ENCODE results near the gene RPL19.

Gene RPL19

DNA sequence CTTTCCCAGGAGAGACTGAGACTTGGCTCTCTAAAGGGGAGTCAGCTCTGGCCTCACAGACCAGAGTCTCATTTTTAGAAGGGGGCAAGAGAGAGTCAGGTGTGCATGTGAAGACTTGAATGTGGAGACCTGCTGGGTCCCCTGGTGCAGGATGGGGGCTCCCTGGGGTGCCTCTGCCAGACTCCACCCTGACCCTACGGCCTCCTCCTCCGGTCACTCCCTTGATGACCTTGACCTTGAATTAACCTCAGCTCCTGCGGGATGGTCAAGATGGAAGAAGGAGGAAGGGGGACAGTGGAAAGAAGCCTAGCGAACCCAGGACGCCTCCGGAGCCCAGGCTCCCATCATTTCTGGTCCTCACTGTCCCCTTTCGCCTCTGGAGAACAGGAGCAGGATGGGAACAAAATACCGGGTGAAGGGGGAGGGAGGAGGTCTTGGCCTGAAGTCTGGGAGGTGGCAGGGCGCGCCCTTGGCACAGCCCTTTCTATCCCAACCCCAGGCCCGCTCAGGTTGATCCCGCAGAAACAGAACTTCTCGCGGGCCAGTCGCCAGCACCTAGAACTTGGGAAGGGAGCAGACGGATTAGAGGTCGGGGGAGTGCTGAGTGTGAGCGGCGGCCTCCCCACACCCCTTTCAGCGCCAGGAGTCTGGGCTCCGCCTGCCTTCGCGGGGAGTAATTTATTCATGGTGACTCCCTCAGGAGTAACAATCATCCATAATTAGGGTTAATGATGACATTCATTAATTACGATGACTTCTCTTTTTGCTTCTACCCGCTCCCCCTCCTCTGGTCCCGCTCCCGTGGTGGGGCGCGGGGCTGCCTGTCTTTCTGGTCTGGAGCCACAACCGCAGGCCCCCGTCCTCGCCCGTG, 24.1 kb downstream of the RPL19 start:
- DNase-seq (ENCODE audit: low spot score) = no peak

DNA sequence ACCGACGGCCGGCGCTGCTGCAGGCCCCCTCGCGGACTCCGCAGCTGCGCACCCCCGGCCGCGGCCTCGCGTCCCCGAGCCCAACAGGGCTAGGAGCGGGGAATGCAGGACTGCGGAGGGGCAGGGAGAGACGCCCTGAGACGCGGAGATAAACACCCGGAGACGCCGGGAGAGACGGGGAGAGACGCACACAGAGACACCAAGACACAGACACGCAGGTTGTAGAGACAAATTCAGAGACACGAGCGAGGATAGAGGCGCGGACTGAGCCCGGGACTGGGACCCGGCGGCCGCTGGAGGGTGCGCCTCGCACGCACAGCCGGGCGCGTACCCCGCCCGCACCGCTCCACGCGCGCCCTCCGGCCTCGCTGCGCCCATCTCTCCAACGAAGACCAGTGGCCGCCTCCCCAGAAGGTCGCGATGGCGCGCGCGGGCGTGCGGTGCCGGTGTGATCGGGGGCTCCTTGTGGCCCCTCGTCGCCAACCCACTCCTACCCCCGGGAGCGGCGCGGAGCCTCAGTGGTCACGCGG, 24.8 kb downstream of the RPL19 start:
- no peak for DNase-seq (ENCODE audit: low spot score)

DNA sequence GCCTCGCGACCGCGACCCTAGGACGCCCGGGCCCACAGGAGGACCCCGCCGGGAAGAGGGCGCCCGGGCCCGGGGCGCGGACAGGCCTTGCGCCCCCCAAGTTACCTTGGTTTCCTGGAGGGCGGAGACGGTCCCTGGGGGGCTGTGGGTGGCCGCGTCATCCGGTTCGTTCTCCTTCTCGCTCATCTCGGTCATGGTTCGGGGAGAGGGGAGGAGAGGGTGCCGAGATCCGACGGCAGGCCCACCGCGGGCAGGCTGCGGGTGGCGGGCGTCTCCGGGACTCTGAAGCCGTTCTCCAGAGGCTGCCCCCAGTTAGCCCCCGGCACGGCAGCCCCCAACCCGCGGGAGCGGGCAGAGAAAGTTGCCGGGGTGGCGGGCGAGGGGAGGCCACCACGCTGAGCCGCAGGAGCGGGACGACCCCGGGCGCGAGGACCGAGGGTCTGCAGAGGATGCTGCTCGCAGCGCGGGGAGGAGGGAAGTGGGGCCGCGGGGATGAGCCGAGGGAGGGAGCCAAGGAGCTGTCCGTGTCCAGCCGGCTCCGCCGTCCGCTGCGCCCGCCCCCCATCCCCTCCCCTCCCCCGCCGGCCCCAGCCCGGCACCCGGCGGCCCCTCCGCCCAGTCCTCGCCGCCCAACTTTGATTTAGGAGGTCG, 25.4 kb downstream of the RPL19 start, which contains the start of gene STAC2:
Gene STAC2 (minus strand): TSS at position 638 of the 651 bp plus-strand sequence. CDS start 443 bp downstream, at position 195.
- no peak for DNase-seq (ENCODE audit: low spot score)

DNA sequence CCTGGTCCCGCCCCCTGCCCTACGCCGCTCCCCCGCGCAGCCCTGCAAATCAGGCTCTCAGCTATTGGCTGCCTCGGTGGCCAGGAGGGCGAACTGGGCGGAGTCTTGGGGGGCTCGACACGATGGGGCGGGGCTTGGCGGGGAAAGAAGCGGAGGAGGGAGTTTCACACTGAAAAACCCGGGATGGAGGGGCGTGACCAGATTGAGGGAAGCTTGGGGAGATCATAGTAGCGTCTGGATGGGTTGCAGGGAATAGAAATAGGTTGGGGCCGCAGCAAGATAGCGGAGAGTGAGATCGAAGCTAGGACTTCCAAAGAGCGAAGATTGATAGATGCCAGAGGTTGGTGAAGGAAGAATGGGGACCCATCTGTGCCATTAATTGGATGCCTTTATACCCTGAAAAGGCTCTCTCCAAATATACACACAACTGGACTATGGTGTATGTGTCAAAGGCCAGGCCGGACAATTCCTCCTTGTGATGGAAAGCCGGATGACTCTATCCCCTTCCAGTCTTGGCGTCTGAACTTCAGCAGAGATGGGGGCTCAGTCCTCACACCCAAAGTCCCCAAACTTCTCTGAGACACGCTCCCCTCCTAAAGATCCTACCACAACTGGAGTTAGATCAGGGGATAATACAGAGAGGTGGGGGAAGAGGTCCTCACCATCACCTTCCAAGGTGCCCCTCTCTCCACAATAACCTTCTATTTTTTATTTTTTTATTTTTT, 26.0 kb downstream of the RPL19 start:
- DNase-seq (ENCODE audit: low spot score) = no peak

DNA sequence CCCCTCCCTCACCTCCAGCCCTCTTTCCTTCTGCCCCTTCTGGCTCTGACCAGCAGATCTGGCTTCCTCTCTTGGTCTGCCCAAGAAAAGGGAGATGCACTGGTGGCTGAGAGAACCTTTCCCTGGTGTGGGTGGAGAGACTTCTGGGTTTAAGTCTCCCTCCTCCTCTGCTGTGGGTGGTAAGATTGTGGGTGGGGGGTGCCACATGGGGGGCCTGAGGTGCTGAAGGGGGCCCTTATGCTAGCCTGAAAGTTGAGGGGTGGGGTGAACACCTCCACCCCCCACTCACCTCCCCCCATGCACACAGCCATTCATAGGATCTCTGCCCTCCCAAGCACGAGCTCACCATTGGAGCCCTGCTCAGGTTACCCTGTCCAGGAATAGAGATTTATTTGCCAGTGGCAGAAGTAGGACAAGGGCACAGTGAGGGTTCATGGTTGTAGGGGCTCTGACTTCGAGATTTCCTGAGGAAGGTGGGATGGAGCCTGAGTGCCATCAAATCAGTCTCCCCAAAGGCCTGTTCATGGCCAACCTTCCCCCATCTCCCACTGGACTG, 27.4 kb downstream of the RPL19 start:
- DNase-seq (ENCODE audit: low spot score) = no peak

DNA sequence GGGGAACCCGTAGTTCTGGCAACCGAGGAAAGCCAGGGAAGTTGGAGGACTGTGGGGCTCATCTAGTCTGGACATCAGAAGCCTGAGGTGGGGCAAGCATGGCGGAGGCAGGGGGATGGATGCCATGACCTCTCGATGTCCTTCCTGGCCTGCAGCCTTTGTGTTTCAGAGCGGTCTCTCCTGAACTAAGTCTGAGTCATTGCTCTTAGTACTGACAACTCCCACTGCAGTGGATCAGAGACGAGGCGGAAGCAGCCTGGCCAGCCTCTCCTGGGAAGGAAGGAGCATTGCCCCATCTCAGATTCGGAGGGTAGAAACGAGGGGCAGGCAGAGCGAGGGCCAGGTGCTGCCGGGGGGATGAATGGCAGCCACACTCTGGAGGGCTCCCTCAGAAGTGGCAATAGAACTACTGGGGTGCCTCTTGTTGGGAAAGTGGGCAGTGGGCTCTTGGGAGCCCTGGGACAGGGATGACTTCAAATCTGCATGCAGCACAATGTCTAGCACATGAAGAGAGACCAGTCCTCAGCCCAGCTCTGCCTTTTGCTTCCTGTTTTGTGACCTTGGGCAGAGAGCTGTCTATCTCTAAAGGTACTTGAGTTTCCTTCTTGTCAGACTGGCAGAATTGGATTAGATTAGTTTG, 29.3 kb downstream of the RPL19 start:
- DNase-seq (ENCODE audit: low spot score) = no peak

DNA sequence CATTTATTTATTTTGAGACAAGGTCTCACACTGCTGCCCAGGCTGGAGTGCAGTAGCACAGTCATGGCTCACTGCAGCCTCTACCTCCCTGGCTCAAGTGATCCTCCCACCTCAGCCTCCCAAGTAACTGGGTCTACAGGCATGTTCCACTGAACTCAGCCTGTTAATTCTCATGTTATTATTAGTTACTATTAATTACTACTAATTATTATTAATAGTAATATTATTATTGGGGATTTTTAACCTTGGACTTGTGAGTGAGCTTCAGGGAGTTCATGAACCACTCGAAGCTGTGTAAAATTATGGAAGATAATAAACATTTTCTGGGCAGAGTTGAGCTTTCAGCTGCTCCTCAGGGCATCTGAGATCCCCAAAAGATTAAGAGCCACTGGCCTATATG, 30.3 kb downstream of the RPL19 start:
- no peak for DNase-seq (ENCODE audit: low spot score)

DNA sequence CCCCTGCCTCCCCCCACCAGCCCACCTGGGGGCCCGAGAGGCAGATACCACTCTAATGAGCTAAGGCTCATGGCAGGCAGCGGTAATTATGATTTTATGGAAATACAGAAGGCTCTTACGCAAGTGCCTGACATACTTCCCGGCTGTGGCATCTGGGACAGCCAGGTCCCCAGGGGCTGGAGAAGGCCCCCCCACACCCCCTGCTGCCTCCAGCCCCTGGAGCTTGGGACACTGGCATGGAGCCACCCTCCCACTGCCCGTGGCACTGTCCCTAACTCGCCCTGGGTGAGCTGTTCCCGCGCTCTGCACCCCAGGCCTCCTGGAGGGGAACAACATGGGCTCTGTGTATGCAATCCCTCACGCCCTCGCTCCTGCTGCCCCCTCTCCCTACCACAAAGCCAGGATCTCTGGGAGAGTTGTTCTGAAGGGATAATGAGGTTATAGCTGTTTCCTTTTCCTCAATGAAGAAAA, 31.0 kb downstream of the RPL19 start:
- no peak for DNase-seq (ENCODE audit: low spot score)

DNA sequence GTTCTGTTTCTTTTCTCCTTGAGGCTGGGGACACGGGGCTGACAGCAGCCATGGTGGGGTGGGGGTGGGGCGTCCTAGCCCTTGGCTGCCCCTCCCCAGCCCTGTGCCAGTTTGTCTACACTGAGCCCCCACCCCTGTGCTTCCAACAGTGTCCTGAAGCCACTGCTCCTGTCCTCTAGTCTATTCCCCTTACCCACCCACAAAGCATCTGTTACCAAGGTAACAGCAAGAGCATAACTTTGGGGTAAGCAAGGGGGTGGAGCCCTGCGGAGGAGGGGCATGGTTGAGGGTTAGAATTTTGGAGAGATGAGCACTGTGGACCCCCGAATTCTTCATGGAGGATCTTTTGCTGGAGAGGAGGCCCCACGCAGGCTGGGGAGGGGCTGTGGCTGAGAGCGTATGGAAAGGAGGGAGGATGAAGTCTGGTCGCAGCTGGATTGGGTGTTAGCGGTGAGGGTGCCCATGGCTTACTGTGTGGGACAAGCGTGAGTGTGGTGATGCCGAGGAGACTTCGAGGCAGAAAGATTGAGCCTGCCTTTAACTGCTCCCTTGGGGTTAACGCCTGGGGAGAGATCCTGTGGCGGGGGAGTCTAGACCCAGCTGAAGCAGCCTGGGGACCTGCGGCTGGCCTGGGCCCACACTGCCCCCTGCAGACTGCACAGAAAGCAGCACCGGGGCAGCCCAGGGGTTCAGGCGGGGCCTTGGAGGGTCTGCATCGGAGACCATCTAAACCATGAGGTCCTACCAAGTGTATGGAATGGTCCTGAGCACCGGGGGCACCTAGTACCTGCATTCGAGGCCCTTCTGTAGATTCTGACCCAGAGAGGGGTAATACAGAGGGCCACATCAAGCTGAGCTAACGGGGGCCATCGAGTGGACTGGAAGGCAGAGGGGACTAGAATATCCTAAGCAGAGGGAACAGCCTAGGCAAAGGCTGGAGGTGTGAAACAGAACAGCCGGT, 31.8 kb downstream of the RPL19 start:
- peak; percentile 51 for DNase-seq (ENCODE audit: low spot score)

DNA sequence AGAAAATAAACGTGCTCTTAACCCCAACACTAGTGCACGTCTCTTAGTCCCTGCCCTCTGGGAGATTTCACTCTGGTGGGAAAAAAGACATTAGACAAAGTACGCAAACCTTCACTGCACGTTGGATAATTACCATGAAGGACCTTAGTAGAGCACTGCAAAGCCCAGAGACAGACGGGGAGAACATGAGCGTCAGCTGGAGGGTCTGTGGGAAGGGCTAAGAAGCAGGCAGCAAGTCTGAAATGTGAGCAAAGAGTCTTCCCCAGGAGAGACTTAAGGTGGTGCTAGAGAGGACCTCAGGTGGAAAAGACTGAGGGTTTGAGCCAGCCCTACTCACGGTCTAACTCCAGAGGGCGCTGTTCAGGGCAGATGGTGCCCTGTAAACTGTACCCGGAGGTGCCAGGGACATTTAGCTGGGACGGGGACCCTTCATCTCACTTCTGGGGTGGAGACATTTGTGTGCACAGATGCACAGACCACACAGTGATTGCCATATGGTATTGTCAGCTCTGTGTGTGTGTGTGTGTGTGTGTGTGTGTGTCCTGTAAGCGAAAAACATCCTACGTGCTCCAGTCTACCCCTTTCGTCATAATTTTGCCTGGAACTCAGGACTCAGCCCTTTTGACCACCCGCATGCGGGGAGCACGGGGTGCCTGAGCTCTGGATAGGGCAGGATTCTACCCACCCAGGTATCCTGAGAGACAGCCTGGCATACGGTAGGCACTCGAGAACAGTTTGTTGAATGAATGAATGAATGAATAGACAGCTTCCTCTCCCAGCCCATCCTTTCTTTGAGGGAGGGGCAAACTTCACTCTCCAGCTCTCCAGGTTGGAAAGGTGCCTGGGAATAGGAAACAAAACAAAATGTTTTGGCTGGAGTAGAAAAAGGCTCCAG, 35.7 kb downstream of the RPL19 start:
- peak; percentile 50 for DNase-seq (ENCODE audit: low spot score)

DNA sequence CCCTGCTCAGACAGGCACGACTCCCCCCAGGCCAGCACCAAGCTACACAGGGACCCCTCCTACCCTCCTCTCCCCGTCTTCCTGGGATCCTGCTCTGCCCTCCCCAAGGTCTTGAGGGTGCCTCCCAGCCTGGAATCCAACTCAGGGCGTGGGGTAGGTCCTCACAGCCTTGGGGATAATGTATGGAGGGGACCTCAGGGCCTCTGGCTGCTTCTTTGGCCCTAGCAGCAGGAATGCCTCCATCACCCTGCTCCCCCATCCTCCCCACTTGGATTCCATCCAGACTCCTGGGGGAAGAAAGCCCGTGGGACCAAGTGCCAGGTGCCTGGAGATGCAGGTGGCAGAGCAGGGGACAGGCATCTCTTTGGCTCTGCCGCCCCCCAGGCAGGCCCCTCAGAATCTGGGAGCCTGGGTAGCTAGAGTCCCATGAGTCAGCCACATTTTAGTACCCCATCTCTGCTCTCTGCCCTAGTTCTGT, 36.4 kb downstream of the RPL19 start:
- no peak for DNase-seq (ENCODE audit: low spot score)

DNA sequence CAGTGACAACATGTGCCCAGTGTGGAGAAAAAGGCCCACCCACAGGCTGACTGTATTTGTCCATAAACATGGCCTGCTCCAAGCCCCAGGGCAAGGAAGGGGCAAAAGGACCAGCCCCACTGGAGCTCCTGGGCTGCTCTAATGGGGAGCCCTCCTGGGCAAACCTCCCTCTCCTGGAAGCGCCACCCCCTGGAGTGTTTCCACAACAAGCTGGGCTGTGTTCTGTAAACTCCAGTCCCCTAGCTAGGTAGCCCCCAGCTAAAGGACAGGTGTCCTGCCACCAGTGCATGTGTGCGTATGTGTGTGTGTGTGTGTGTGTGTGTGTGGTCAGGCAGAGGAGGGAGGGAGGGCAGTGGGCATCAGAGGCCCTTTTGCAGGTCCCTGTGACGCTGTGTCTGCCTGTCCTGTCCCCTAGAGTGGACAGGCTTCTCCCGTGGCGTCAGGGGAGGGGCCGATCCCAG, 36.9 kb downstream of the RPL19 start:
- no peak for DNase-seq (ENCODE audit: low spot score)

DNA sequence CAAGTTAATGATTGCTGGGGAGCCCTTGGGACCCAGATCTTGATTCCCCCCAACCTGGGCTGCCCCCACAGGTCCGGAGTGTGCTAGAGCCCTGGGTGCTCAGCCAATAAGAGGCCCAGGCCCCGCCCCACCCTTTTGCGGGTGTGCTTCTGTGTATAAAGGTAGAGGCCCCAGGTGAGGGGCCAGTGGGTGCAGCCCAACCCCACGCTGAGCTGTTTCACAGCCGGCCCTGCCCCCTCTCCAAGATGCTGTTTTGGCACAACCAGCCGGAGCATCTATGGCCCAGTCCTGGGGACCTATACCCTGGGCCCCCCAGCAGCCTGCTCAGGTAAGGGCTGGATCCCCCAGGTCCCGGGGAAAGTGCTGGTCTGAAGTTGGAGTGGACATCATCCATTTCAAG, 37.5 kb downstream of the RPL19 start:
- no peak for DNase-seq (ENCODE audit: low spot score)

DNA sequence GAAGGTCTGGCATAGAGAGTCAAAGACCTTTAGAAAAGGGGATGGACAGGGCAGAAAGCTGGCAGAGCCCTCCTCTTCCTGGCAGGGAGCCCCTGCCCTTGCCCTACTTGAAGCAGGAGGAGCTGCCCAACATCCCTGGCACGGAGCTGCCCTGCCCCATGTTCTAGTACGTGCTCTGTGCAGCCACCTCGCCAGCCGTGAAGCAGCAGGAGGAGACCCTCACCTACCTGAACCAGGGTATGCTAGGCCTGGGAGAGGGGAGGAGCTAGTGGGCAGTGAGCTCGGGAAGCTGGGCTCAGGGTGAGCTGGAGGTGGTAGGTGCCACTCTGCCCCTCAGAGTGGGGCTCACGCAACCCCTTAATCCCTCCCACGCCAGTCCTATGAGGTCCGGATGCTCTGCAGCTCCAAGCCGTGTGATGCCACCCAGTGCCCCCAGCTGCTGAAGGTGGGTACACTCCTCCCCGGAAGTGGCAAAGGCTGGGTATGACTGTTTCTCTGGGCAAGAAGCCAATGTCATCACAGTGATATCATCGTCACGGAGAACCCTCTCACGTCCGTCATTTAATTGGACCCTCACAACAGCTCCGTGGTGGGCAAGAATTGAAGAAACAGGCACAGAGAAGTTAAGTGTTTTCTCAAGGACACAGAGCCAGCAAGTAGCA, 38.4 kb downstream of the RPL19 start:
- peak; percentile 90 for DNase-seq (ENCODE audit: low spot score)

DNA sequence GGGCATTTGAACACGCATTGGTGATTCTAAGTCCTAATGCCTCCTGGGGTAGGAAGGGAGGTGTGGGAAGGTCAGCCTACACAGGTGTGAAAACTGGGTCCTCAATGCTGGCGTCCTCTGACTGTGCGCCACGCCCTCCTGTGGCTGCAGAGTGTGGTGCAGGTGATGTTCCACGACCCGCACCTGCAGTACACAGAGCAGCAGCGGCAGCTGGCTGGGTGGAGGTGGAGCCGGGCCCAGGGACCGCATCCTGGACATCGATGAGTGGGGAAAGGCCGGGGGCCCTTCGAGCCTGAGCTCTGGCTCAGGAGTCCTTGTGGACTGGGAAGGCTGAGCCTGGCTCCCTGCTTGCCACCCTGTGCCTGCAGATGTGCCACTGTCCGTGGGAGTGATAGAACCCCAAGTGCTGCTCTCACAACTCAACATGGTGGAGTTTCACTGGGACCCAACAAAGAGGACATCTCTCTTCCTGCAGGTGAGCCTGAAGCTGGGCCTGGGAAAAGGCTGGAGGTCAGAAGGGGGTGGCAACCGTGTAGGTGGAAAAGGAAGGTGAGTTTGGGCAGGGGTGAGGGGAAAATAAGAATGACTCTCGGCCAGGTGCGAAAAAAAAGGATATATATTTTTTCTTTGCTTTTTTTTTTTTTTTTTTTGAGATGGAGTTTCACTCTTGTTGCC, 39.7 kb downstream of the RPL19 start:
- DNase-seq (ENCODE audit: low spot score) = peak; percentile 64

DNA sequence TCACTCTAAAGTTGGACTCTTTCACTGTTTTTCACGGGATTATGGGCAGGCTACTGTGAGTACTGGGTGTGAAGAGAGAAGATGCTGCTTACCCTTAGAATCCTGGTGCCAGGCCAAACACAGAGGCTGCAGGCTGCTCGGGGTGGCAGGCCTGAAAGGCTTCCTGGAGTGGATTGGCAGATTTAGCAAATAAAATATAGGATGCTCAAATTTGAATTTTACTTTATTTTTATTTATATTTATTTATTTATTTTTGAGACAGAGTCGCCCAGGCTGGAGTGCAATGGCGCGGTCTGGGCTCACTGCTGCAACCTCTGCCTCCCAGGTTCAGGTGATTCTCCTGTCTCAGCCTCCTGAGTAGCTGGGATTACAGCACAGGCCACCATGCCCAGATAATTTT, 40.5 kb downstream of the RPL19 start:
- no peak for DNase-seq (ENCODE audit: low spot score)

DNA sequence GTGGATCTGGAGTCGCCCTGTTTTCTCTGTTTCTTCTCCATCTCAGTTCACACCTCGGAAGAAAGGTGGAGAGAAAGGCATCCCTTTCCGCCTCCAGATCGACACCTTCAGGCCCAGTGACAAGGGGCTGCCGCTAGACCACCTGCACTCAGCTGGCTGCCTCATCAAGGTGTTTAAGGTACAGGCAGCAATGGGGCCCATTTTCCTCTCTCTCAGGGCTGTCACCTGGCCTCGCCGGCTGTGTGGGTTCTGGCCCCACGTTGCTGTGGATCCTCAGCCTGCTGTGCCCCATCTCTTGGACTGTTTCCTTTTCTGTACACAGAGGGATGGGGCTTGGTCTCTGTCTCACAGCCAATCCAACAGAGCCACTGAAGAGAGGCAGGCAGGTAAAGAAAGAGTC, 43.1 kb downstream of the RPL19 start:
- no peak for DNase-seq (ENCODE audit: low spot score)

DNA sequence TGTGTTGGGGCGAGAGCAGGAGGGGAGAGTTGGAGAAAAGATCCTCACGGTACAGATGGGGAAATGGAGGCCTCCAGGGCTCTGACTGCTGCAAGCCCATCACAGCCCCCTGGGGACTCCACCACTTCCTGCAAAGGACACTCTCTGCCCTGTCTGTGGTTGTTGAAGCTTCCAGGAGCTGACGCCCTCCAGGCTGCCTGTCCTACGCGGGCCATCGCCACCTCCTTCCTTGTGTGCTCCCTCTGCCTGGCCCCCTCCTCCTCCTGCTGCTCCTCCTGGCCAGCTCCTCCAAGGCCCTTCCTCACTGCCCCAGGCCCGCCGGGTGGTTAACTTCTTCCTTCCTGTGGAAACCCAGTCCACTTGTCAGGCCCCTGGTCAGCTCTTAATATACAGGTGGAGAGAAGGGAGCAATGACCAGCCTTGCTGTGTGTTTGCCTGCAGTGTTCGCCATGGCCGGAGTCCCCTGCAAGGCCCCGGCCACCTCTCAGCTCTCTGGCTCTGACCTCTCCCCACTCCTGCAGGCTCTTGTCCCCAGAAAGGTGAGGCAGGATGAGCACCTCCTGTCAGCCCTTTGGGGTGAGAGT, 44.0 kb downstream of the RPL19 start:
- DNase-seq (ENCODE audit: low spot score) = no peak
